HepG2 (cell line): ENCODE results near the gene SPTY2D1. TPM values are rescaled to one million over a fixed set of nuclear protein-coding genes. Genes with fewer than 3 reads are reported as not detected.
A peak's percentile ranks its signal among the peaks of the same experiment; 100 is the strongest.

Experiments
- ARID5B ChIP-seq: IDR thresholded peaks from 2 replicates; pipeline ENCODE4 v1.4.0; 2020; ENCODE audit warnings: mild to moderate bottlenecking, missing genetic modification reagents
- CEBPG ChIP-seq: IDR thresholded peaks from 2 replicates; pipeline ENCODE4 v1.6.1; 2016
- HNRNPH1 ChIP-seq: fragments of 200-400 bp; formaldehyde crosslinking; optimal IDR thresholded peaks from 2 replicates; pipeline ENCODE3; 2017; ENCODE audit warnings: mild to moderate bottlenecking, low read depth, low read length
- JUN ChIP-seq: sonication (generic); formaldehyde crosslinking; IDR thresholded peaks from 2 replicates; pipeline ENCODE4 v1.4.0; 2020; ENCODE audit warnings: mild to moderate bottlenecking, missing genetic modification reagents
- PPARG ChIP-seq: conservative IDR thresholded peaks from 2 replicates; pipeline ENCODE4 v1.6.1; 2016; ENCODE audit warnings: missing biosample characterization, missing genetic modification reagents
- RBM39 ChIP-seq: fragments of 200-400 bp; formaldehyde crosslinking; IDR thresholded peaks from one replicate; pipeline ENCODE4 v1.6.1; 2018; ENCODE audit warnings: antibody characterized with exemption, mild to moderate bottlenecking, low read depth, low read length; ENCODE audit not compliant: poor library complexity, severe bottlenecking
- TCF7L2 ChIP-seq: IDR thresholded peaks from 2 replicates; pipeline ENCODE4 v1.6.1; 2011; ENCODE audit warnings: mild to moderate bottlenecking, low read depth, low read length, moderate library complexity
- ZBTB10 ChIP-seq: sonication (generic); formaldehyde crosslinking; IDR thresholded peaks from 2 replicates; pipeline ENCODE4 v1.4.0; 2020; ENCODE audit warnings: missing genetic modification reagents, borderline replicate concordance
- ZNF232 ChIP-seq: sonication (generic); formaldehyde crosslinking; IDR thresholded peaks from 2 replicates; pipeline ENCODE4 v1.4.0; 2020; ENCODE audit warnings: missing genetic modification reagents, borderline replicate concordance
- ZNF234 ChIP-seq: sonication (generic); formaldehyde crosslinking; conservative IDR thresholded peaks from 2 replicates; pipeline ENCODE4 v1.5.1; 2020; ENCODE audit warnings: mild to moderate bottlenecking, missing genetic modification reagents
- ZNF281 ChIP-seq: sonication (generic); formaldehyde crosslinking; IDR thresholded peaks from 2 replicates; pipeline ENCODE4 v1.4.0; 2020; ENCODE audit warnings: missing genetic modification reagents, borderline replicate concordance
- ZNF543 ChIP-seq: sonication (generic); formaldehyde crosslinking; IDR thresholded peaks from 2 replicates; pipeline ENCODE4 v1.4.0; 2020; ENCODE audit warnings: mild to moderate bottlenecking, missing genetic modification reagents
- ZNF678 ChIP-seq: sonication (generic); formaldehyde crosslinking; IDR thresholded peaks from 2 replicates; pipeline ENCODE4 v1.4.0; 2020; ENCODE audit warnings: mild to moderate bottlenecking, missing genetic modification reagents
- polyA plus RNA-seq, 8 experiments: library from polyadenylated mRNA; depleted of rRNA in 3 of 8; stranded (reverse) in 7 of 8; unstranded in 1 of 8; fragments of >200 nt; fragmentation: Illumina TruSeq in 4 of 8; extraction: Trizol in 4 of 8; gene quantifications; 2 replicates each; pipeline versions ENCODE4 v1.2.1 to v1.2.3, GENCODE V29; 2011 to 2016; ENCODE audit warnings: low read depth in 4 of 8, missing spikeins in 1 of 8, mixed read lengths in 1 of 8; ENCODE audit not compliant: insufficient read depth in 1 of 8
- total RNA-seq, 5 experiments: library from RNA; depleted of rRNA; stranded (reverse); fragments of >200 nt; fragmentation: Illumina TruSeq; extraction: Trizol; gene quantifications; 2 replicates each; pipeline ENCODE4 v1.2.3, GENCODE V29; 2016; ENCODE audit warnings: low read depth in 1 of 5

SPTY2D1 gene
- total and polyA plus RNA-seq, 2 of the 13 experiments (the other 11 are each of a cell fraction or from before 2014, with no cell fraction given): 6.9 to 14.8 TPM

GRCh38 chr11:18634140-18635032 is at the start of gene SPTY2D1 (continued):
- TF ChIP-seq ARID5B (CRISPR knock-in tag): peak; percentile 46
- TF ChIP-seq ZBTB10 (CRISPR knock-in tag): no peak; the same call in 1 of the 2 replicates
- TF ChIP-seq CEBPG (CRISPR knock-in tag): peak; percentile 37; the same call in 1 of the 2 replicates
- TF ChIP-seq PPARG: no peak
- TF ChIP-seq JUN: no peak
- TF ChIP-seq ZNF678 (CRISPR knock-in tag): no peak
- no peak for TF ChIP-seq TCF7L2
- TF ChIP-seq RBM39: peak; percentile 53
- TF ChIP-seq HNRNPH1: peak; percentile 57
- peak; percentile 26; the same call in 1 of the 2 replicates for TF ChIP-seq ZNF543 (CRISPR knock-in tag)
- TF ChIP-seq ZNF232 (CRISPR knock-in tag): 0 out of 2 replicates have a peak, but pooled peaks have one; percentile 74
- peak; percentile 36; the same call in 1 of the 2 replicates for TF ChIP-seq ZNF281 (CRISPR knock-in tag)
- no peak for TF ChIP-seq ZNF234 (CRISPR knock-in tag)
